CD4-positive, alpha-beta T cell treated with Interleukin-4 for 4 hours (primary cell): ENCODE measurements around the gene TTLL1.

Experiments
- DNase-seq: peaks from one replicate; pipeline ENCODE4 v3.0.0-alpha.2; 2020

TTLL1 gene

GRCh38 chr22:42990131-42990838 is 98.9 kb downstream of the TTLL1 start:
- no peak for DNase-seq
